Measurements from ENCODE around the gene AGTR1.

The AGTR1 gene

GRCh38 chr3:148698190-148698810 is 597 bp downstream of the AGTR1 start:
- Histone ChIP-seq H3K9me3 (ENCODE audit: control insufficient read depth, insufficient read depth, low read length) (no peaks in the 10 kb centered on the region), H3K27ac (ENCODE audit: low read depth, low read length) (no peak overlapping the region), H3K36me3 (ENCODE audit: control insufficient read depth, low read length) (no peaks in the 10 kb centered on the region), H3K4me2 (ENCODE audit: low read length) (no peak overlapping the region), H4K20me1 (ENCODE audit: control insufficient read depth, insufficient read depth, low read depth, low read length) (no peaks in the 10 kb centered on the region), H3K9me2 (replicated peaks; ENCODE audit: control insufficient read depth, low read length) (no peaks in the 10 kb centered on the region), H3F3A (ENCODE audit: control insufficient read depth, insufficient read depth) (no peaks in the 10 kb centered on the region), H3K79me2 (ENCODE audit: control insufficient read depth, low read length) (no peaks in the 10 kb centered on the region), H3K4me3 (ENCODE audit: low read length) (no peak overlapping the region), H3K4me1 (ENCODE audit: control insufficient read depth, low read length) (no peaks in the 10 kb centered on the region), H3K27me3 (ENCODE audit: control insufficient read depth, low read length) (no peaks in the 10 kb centered on the region)
- TF ChIP-seq EZH2phosphoT487 (IDR thresholded peaks at IDR 0.05; ENCODE audit: borderline replicate concordance, low read length): no peak
- TF ChIP-seq, protein P1, sequence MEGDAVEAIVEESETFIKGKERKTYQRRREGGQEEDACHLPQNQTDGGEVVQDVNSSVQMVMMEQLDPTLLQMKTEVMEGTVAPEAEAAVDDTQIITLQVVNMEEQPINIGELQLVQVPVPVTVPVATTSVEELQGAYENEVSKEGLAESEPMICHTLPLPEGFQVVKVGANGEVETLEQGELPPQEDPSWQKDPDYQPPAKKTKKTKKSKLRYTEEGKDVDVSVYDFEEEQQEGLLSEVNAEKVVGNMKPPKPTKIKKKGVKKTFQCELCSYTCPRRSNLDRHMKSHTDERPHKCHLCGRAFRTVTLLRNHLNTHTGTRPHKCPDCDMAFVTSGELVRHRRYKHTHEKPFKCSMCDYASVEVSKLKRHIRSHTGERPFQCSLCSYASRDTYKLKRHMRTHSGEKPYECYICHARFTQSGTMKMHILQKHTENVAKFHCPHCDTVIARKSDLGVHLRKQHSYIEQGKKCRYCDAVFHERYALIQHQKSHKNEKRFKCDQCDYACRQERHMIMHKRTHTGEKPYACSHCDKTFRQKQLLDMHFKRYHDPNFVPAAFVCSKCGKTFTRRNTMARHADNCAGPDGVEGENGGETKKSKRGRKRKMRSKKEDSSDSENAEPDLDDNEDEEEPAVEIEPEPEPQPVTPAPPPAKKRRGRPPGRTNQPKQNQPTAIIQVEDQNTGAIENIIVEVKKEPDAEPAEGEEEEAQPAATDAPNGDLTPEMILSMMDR (IDR thresholded peaks at IDR 0.05; ENCODE audit: low read depth, low read length, poor library complexity, severe bottlenecking): no peak

- no peaks in the 10 kb centered on the region for H3K36me3 ChIP-seq (ENCODE audit: control insufficient read depth, low read length)
- no peaks in the 10 kb centered on the region for H3K4me1 ChIP-seq (ENCODE audit: control insufficient read depth, low read length)
- no peaks in the 10 kb centered on the region for H4K20me1 ChIP-seq (ENCODE audit: control insufficient read depth, insufficient read depth, low read depth, low read length)
- H3K4me3 ChIP-seq (ENCODE audit: low read length): no peak overlapping the region
- H3K4me2 ChIP-seq (ENCODE audit: low read length): no peak overlapping the region
- no peak overlapping the region for H3K27ac ChIP-seq (ENCODE audit: low read depth, low read length)
- H3K9me2 ChIP-seq (replicated peaks; ENCODE audit: control insufficient read depth, low read length): no peaks in the 10 kb centered on the region
- no peaks in the 10 kb centered on the region for H3F3A ChIP-seq (ENCODE audit: control insufficient read depth, insufficient read depth)
- no peaks in the 10 kb centered on the region for H3K79me2 ChIP-seq (ENCODE audit: control insufficient read depth, low read length)
- H3K9me3 ChIP-seq (ENCODE audit: control insufficient read depth, insufficient read depth, low read length): no peaks in the 10 kb centered on the region
- H3K27me3 ChIP-seq (ENCODE audit: control insufficient read depth, low read length): no peaks in the 10 kb centered on the region
- TF ChIP-seq, protein P1 (IDR thresholded peaks at IDR 0.05; ENCODE audit: low read depth, low read length, poor library complexity, severe bottlenecking): no peak
- TF ChIP-seq EZH2phosphoT487 (IDR thresholded peaks at IDR 0.05; ENCODE audit: borderline replicate concordance, low read length): no peak
Observed at GRCh38 chr3:148705314-148705713, 7.6 kb downstream of the AGTR1 start.

GRCh38 chr3:148707601-148708380 is 10.1 kb downstream of the AGTR1 start:
- Histone ChIP-seq H3K4me2 (ENCODE audit: low read length) (no peak overlapping the region), H3K9me2 (replicated peaks; ENCODE audit: control insufficient read depth, low read length) (no peaks in the 10 kb centered on the region), H3F3A (ENCODE audit: control insufficient read depth, insufficient read depth) (no peaks in the 10 kb centered on the region), H3K27ac (ENCODE audit: low read depth, low read length) (no peak overlapping the region), H3K36me3 (ENCODE audit: control insufficient read depth, low read length) (no peaks in the 10 kb centered on the region), H4K20me1 (ENCODE audit: control insufficient read depth, insufficient read depth, low read depth, low read length) (no peaks in the 10 kb centered on the region), H3K27me3 (ENCODE audit: control insufficient read depth, low read length) (no peaks in the 10 kb centered on the region), H3K9me3 (ENCODE audit: control insufficient read depth, insufficient read depth, low read length) (no peaks in the 10 kb centered on the region), H3K4me3 (ENCODE audit: low read length) (no peak overlapping the region), H3K79me2 (ENCODE audit: control insufficient read depth, low read length) (no peaks in the 10 kb centered on the region), H3K4me1 (ENCODE audit: control insufficient read depth, low read length) (no peaks in the 10 kb centered on the region)
- TF ChIP-seq, protein P1 (IDR thresholded peaks at IDR 0.05; ENCODE audit: low read depth, low read length, poor library complexity, severe bottlenecking): no peak
- no peak for TF ChIP-seq EZH2phosphoT487 (IDR thresholded peaks at IDR 0.05; ENCODE audit: borderline replicate concordance, low read length)

Measured in DOHH2 (cell line).